Brain microvascular endothelial cell (primary cell): Measurements from ENCODE around the gene CACNA1D.

ENCODE experiments used
- DNase-seq: peaks from one replicate; pipeline ENCODE4 v3.0.0-alpha.2; 2020
- H3K27ac ChIP-seq: fragments of 250-450 bp; sonication (Bioruptor Pico); 2 replicates; pipeline ENCODE4 v1.5.1; 2020; ENCODE audit warnings: mild to moderate bottlenecking, moderate library complexity
- H3K27me3 ChIP-seq: fragments of 250-450 bp; sonication (Bioruptor Pico); replicated peaks from 2 replicates; pipeline ENCODE4 v1.5.1; 2020; ENCODE audit warnings: mild to moderate bottlenecking
- H3K36me3 ChIP-seq: fragments of 250-450 bp; sonication (Bioruptor Pico); replicated peaks from 2 replicates; pipeline ENCODE4 v1.5.1; 2020; ENCODE audit warnings: mild to moderate bottlenecking
- H3K4me3 ChIP-seq: 2 replicates; pipeline ENCODE4 v1.5.1; 2011; ENCODE audit warnings: low read depth, mild to moderate bottlenecking, control low read depth, low read length, moderate library complexity
- CTCF ChIP-seq: IDR thresholded peaks from 2 replicates; pipeline ENCODE4 v1.5.1; 2011; ENCODE audit warnings: low read depth, mild to moderate bottlenecking, moderate library complexity, low read length, control low read depth, inconsistent platforms; ENCODE audit errors: missing control alignments
- in situ Hi-C: cut with HindIII; loops from 2 replicates; pipeline ENCODE4 v1.10.0; 2017; ENCODE audit warnings: low sequenced_read_pairs, low pct_ligation_motif_present

CACNA1D gene

GRCh38 chr3:53803816-53804695 is 309.6 kb downstream of the CACNA1D start:
- H3K4me3 ChIP-seq, result no peak overlapping the region
- no peak for TF ChIP-seq CTCF
- in situ Hi-C loops, result no loop called here
- no peak overlapping the region for H3K27ac ChIP-seq
- H3K36me3 ChIP-seq, result no peaks in the 10 kb centered on the region
- DNase-seq, result no peak
- no peaks in the 10 kb centered on the region for H3K27me3 ChIP-seq

DNA sequence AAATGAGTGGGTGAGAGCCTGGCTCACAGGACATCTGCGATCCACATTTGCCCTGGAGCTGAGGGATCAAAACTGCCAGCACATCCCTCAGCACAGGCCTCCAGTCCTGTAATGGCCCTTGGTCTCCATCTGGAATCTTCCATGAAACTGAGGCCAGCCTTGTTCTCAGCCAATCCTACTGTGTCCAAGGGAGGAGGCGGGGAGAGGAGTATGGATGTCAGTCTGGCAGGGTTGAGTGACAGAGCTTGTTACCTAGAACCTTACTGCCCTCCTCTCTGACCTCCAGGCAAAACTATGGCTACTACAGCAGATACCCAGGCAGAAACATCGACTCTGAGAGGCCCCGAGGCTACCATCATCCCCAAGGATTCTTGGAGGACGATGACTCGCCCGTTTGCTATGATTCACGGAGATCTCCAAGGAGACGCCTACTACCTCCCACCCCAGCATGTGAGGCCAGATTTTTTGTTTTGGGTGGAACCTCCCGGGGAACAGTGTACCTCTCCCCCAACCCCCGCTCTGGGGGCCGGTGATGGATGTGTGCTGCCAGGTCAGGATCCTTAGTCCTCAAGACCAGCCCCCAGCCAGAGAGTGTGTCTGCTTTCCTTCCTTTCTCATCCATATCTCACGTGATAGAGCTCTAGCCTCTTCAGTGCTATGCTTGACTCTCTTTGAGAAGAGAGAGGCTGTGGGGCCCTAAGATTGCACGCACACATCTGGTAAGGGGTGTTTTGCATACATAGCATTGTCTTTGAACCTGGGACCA is 310.5 kb downstream of the CACNA1D start:
- Histone ChIP-seq H3K27ac (no peak overlapping the region), H3K4me3 (no peak overlapping the region), H3K36me3 (no peaks in the 10 kb centered on the region), H3K27me3 (no peaks in the 10 kb centered on the region)
- no peak for TF ChIP-seq CTCF
- in situ Hi-C loops, result no loop called here
- DNase-seq, result peak; percentile 66

GRCh38 chr3:53805463-53806159 is 311.2 kb downstream of the CACNA1D start:
- Histone ChIP-seq H3K27me3 (no peaks in the 10 kb centered on the region), H3K27ac (no peak overlapping the region), H3K36me3 (no peaks in the 10 kb centered on the region), H3K4me3 (no peak overlapping the region)
- in situ Hi-C loops, result no loop called here
- DNase-seq, result no peak
- TF ChIP-seq CTCF, result no peak

DNA sequence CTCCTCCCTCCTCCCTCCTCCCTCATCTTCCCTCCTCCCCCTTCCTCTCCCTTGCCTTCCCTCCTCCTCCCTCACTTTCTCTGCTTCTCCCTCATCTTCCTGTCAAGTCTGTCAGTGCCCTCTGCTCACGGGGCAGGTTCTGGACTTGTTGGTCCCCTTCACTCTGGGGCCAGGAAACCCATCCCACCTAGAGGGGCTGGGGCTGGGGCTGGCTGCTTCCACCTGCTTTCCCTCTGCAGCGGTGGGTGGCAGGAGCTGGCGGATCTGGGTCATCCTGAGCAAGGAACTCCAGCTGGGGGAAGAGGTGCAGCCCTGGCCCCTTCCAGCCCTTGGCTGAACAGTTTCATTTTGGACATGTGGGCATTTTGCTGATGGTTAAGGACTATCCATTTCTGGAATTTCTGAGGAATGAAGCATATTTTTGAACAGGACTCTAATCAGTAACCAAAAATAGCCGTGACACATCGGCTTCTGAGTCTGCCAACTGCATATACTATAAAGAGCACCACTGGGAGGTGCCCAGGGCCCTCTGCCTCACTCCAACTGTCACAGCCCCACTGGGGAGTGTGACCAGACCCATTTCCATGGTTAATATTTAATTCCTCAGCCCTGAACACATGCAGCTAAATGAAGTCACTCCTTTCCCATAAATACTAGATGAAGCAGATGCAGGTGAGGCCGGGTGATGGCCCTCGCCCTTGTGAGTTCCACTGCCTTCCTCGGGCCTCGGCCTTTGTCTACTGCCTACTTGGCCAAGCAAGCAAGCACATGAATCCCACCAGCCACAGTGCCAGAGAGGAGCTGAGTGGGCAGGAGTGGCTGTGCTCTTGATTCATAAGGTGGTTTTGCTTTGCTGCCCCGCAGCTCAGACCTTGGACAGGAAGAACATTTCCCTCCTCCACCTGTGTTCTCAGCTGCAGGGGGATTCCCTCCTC is 312.0 kb downstream of the CACNA1D start:
- Histone ChIP-seq H3K4me3 (no peak overlapping the region), H3K27ac (no peak overlapping the region), H3K36me3 (no peaks in the 10 kb centered on the region), H3K27me3 (no peaks in the 10 kb centered on the region)
- in situ Hi-C loops, result no loop called here
- DNase-seq, result peak; percentile 35
- TF ChIP-seq CTCF, result no peak
